Measurements from ENCODE around the gene ADRA2B.

DNA sequence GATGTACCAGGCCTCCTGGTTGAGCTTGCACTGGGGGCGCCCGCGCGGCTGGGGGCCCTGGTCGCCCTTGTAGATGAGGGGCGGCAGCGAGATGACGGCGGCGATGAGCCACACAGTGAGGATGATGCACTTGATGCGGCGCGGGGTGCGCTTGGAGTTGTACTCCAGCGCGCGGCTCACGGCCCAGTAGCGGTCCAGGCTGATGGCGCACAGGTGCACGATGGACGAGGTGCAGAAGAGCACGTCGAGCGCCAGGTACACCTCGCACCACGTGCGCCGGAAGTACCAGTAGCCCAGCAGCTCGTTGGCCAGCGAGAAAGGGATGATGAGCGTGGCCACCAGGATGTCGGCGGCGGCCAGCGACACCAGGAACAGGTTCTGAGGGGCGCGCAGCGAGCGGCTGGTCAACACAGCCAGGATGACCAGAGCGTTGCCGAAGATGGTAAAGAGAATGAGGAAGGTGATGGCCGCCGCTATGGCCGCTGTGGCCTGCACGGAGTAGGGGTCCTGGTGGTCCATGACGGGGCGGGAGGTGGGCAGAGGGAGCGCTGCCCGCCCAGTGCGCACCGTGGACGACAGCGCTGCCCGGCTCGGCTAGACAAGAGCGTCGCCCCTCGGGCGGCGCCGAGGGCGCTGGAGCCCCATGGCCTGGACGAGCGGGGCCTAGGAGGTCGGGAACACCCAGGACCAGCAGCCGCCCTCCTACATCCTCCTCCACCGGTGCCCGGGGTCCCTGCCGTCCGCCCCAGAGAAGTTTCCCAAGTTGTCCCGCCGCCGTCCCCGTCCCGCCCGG, 544 bp downstream of the ADRA2B start:
- TF ChIP-seq, protein P1, sequence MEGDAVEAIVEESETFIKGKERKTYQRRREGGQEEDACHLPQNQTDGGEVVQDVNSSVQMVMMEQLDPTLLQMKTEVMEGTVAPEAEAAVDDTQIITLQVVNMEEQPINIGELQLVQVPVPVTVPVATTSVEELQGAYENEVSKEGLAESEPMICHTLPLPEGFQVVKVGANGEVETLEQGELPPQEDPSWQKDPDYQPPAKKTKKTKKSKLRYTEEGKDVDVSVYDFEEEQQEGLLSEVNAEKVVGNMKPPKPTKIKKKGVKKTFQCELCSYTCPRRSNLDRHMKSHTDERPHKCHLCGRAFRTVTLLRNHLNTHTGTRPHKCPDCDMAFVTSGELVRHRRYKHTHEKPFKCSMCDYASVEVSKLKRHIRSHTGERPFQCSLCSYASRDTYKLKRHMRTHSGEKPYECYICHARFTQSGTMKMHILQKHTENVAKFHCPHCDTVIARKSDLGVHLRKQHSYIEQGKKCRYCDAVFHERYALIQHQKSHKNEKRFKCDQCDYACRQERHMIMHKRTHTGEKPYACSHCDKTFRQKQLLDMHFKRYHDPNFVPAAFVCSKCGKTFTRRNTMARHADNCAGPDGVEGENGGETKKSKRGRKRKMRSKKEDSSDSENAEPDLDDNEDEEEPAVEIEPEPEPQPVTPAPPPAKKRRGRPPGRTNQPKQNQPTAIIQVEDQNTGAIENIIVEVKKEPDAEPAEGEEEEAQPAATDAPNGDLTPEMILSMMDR (conservative IDR thresholded peaks at IDR 0.05) = no peak
- TF ChIP-seq ZFX (IDR thresholded peaks at IDR 0.05) = no peak

Data from C4-2B (cell line).